ENCODE measurements around the gene LRRC8D.
"Not testable (repeated sequence)": the region's sequence is repeated elsewhere in the genome, so short reads cannot be mapped to it uniquely, and the experiment has no call there.

Gene LRRC8D

DNA sequence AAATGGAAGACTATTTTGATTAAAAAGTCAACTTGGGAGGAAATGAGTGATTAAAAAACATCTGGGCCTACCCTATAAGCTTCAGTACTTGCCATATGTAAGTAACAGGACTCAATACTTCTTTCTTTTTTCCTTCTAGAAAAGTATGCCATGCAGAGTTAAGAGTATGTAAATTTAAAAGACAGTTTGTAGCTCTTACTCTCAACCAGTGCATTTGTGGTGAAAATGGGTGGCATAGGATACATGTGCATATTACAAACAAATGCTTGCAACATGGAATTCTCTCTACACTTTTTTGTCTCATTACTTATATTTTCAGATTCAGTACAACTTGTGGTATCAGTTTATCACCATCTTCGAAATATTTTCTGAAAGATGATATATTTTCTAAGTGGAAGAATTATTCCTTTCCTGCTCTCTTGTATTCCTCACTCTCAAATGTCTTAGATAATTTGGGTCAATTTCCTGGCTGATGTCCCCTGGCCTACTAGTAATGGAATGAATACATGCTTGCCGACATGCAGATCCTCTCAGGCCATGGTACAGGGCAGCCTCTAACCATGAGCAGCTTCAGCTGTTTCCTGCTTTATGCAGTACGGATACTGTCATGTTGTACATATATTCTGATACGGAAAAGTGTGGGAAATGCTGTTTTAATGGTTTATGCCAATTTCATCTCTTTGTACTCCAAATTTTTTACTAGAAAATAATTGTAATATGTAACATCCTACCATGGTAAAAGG is 92.7 kb downstream of the LRRC8D start:
- no peak for DNase-seq (ENCODE audit: low read depth)

GRCh38 chr1:89917353-89917752 is 96.5 kb downstream of the LRRC8D start:
- DNase-seq (ENCODE audit: low read depth) = no peak

DNA sequence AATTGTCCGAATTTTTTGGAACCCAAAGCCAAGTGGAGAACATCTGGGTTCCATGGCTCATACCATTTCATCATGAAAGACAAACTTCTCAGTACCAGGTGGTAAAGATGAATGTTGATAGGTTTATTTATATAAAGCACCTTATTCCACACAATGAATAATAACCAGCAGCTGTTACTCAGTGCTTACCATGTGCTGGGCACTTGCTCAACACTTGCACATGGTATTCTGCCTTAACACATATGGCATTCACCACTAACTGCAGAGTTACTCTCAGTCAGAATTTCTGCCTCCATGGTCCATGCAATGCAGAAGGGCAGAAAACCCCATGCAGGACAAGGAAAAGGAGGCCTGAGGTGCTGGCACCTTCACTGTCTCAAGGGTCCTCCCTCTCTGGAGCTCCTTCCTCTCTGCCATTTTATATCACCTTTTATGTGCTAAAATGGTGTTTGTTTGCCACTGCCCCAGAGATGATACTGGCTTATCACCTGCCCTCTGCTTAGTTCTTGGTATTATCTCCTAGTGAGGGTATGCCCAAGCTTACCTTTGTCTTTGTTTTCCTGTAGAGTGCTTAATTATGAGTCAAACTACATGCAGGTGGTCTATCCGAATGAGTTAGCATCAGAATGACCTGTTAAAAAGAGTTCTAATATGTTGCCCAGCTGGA is 97.4 kb downstream of the LRRC8D start:
- peak; percentile 50 for DNase-seq (ENCODE audit: low read depth)

- no peak for DNase-seq (ENCODE audit: low read depth)
Measured at GRCh38 chr1:89918794-89919155, 97.9 kb downstream of the LRRC8D start.

DNA sequence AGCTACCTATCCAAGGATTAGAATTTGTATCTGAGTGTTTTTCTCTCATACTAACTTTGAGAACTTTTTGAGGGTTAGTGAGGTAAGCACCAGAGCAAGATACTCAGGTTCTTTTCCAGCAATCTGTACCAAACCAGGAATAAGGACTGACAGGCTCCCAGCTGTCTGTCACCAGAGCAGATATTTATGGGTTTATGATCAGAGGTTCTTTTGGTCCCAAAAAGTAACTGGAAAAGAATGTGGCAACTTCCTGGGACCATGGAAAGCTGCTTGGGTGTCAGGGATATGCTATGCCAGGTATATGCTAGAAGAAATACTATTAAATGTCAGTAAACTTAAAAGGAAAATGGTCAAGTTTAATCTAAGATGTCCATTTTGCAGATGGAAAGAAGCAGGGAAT is 98.3 kb downstream of the LRRC8D start:
- DNase-seq (ENCODE audit: low read depth) = no peak

DNA sequence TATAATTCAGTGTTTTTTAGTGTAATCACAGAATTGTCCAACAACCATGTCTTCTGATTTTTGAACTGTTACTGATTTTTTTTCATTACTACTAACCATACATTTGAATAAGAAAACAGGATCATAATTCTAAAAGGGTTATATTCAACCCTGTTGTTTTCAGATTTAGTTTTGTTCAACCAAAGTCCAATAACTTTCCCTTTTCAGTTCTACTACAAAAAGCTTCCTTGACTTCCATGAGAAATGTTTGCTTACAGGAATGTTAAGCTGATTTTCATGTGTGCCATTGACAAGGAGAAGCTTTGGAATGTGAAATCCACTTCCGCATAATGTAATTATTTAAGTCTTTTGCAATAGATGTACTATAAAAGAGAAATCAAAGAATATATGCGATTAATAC is 102.1 kb downstream of the LRRC8D start:
- no peak for DNase-seq (ENCODE audit: low read depth)

- no peak for DNase-seq (ENCODE audit: low read depth)
Measured at GRCh38 chr1:89923517-89923916, 102.7 kb downstream of the LRRC8D start.

DNA sequence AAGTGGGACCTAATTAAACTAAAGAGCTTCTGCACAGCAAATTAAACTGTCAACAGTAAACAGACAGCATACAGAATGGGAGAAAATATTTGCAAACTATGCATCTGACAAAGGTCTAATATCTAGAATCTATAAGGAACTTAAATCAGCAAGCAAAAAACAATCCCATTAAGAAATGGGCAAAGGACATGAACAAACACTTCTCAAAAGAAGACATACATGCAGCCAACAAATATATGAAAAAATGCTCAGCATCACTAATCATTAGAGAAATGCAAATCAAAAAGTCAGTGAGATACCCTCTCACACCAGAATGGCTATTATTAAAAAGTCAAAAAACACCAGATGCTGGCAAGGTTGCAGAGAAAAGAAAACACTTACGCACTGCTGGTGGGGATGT is 103.2 kb downstream of the LRRC8D start:
- not testable (repeated sequence) for DNase-seq (ENCODE audit: low read depth)

- no peak for DNase-seq (ENCODE audit: low read depth)
Measured at GRCh38 chr1:89927049-89927448, 106.2 kb downstream of the LRRC8D start.

- no peak for DNase-seq (ENCODE audit: low read depth)
Measured at GRCh38 chr1:89927478-89927877, 106.6 kb downstream of the LRRC8D start.

- no peak for DNase-seq (ENCODE audit: low read depth)
Measured at GRCh38 chr1:89928506-89928905, 107.7 kb downstream of the LRRC8D start.

- DNase-seq (ENCODE audit: low read depth) = no peak
Measured at GRCh38 chr1:89929467-89930063, 108.7 kb downstream of the LRRC8D start.

- DNase-seq (ENCODE audit: low read depth) = no peak
Measured at GRCh38 chr1:89930579-89930978, 109.7 kb downstream of the LRRC8D start.

DNA sequence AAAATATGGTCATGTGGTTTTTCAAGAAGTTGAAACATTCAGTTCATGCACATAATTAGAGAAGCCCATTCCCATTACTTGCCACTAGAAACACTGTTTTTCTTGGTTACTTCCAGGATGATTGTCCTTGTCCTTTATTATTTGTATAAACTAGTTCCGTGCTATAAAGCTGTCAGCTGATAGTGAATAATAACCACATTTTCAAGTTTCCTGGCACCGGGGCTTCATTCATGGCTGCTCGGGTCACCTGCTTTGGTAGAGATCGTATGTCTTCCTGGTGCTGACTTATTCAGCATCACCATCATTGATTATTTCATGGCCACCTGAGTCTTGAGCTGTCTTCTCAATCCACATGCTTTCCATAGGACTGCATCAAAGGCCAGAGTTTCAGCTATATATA is 111.1 kb downstream of the LRRC8D start:
- no peak for DNase-seq (ENCODE audit: low read depth)

DNA sequence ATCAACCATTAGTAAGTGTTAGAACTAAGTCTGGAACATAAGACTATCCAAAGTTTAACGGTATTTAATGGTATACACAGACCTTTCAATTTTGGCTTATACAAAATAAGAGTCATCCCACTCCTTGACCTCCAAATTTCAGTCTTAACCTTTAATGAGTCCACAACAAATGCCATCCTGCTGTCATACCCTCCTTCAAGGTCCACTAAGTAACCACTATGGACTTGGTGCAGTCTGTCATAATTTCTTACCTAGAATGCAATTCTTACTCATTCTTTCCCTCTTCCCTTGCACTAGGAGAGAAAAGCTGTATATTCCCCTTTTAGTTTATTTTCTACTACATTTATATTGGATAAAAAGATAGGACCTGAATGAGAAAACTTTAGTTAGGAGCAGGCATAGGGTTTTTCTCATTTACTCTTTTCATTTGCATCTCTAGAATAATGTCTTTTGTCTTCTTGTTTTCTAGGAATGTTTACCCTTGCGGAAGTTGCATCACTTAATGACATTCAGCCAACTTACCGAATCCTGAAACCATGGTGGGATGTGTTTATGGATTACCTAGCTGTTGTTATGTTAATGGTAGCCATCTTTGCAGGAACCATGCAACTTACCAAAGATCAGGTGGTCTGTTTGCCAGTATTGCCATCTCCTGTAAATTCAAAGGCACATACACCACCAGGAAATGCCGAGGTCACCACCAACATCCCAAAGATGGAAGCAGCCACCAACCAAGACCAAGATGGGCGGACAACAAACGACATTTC is 111.9 kb downstream of the LRRC8D start:
- DNase-seq (ENCODE audit: low read depth) = no peak

DNA sequence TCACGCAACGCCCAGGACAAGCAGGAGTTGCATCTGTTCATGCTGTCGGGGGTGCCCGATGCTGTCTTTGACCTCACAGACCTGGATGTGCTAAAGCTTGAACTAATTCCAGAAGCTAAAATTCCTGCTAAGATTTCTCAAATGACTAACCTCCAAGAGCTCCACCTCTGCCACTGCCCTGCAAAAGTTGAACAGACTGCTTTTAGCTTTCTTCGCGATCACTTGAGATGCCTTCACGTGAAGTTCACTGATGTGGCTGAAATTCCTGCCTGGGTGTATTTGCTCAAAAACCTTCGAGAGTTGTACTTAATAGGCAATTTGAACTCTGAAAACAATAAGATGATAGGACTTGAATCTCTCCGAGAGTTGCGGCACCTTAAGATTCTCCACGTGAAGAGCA is 113.6 kb downstream of the LRRC8D start:
- DNase-seq (ENCODE audit: low read depth) = no peak

GRCh38 chr1:89935235-89935634 is 114.4 kb downstream of the LRRC8D start:
- DNase-seq (ENCODE audit: low read depth) = no peak

- no peak for DNase-seq (ENCODE audit: low read depth)
Measured at GRCh38 chr1:89936694-89937093, 115.9 kb downstream of the LRRC8D start.

GRCh38 chr1:89938171-89939055 is 117.6 kb downstream of the LRRC8D start:
- DNase-seq (ENCODE audit: low read depth) = peak; percentile 59

DNA sequence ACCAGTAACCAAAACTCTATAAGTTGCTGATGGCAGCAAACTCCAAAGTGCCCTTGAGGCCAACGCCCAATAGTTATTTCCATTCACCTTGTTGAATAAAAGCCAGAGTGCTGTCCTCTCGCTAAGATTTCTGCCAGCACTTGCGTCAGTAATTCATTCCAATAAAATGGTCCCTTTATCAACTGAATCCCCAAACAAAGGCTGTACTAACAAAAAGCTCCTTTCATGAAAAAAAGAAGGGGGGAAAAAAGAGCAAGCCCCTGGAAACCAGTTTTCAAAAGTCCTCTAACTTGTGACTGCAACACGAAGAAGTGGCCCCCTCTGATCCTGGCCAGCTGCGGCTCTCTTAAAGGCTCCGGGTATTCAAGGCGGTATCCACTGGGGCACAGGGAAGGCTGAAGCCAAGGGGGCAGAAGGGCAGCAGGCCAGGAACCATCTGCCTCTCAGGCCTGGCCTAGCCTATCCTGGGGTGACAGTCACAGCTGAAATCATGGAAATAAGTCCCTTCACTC is 118.3 kb downstream of the LRRC8D start:
- DNase-seq (ENCODE audit: low read depth) = no peak

GRCh38 chr1:89939693-89940438 is 119.0 kb downstream of the LRRC8D start:
- DNase-seq (ENCODE audit: low read depth) = no peak
